K562 (cell line): Measurements from ENCODE around the gene WDR46. TPM values are rescaled to one million over a fixed set of nuclear protein-coding genes. Genes with fewer than 3 reads are reported as not detected.

ENCODE experiments used
- CXXC5 ChIP-seq: fragments of 250-450 bp; sonication (Bioruptor Pico); IDR thresholded peaks from 2 replicates; pipeline ENCODE4 v1.8.0; 2022; ENCODE audit warnings: inconsistent platforms, mild to moderate bottlenecking, moderate library complexity
- FOXP4 ChIP-seq: sonication (generic); formaldehyde crosslinking; IDR thresholded peaks from 2 replicates; pipeline ENCODE4 v1.8.0; 2022; ENCODE audit warnings: mild to moderate bottlenecking, missing genetic modification reagents, borderline replicate concordance
- PHF20 ChIP-seq: fragments of 450-650 bp; IDR thresholded peaks from 2 replicates; pipeline ENCODE4 v1.6.1; 2018; ENCODE audit not compliant: partially characterized antibody
- POLR2G ChIP-seq: fragments of 200-400 bp; formaldehyde crosslinking; IDR thresholded peaks from 2 replicates; pipeline ENCODE4 v1.6.1; 2017; ENCODE audit warnings: low read depth, mild to moderate bottlenecking, antibody characterized with exemption, low read length, moderate library complexity
- SIX5 ChIP-seq, 2 experiments: IDR thresholded peaks; 2 replicates each; pipeline ENCODE4 v1.6.1; 2011; ENCODE audit warnings: low read length in 2 of 2, borderline replicate concordance in 1 of 2, low read depth in 1 of 2, mild to moderate bottlenecking in 1 of 2, moderate library complexity in 1 of 2; ENCODE audit not compliant: insufficient read depth in 1 of 2
- UBTF ChIP-seq, 2 experiments: IDR thresholded peaks; 2 replicates each; pipeline ENCODE4 v1.6.1; 2012; ENCODE audit warnings: improper control_type of control experiment in 2 of 2, low read depth in 2 of 2, low read length in 2 of 2, borderline replicate concordance in 1 of 2
- ZBTB8A ChIP-seq: fragments of 450-650 bp; IDR thresholded peaks from 2 replicates; pipeline ENCODE4 v1.6.1; 2018; ENCODE audit warnings: mild to moderate bottlenecking, moderate library complexity; ENCODE audit not compliant: partially characterized antibody
- polyA plus RNA-seq, 8 experiments: library from polyadenylated mRNA; depleted of rRNA in 4 of 8; stranded (reverse) in 5 of 8; unstranded in 3 of 8; fragments of >200 nt; fragmentation: Nextera tagmentation in 2 of 8; fragmentation: Illumina TruSeq in 1 of 8; extraction: Ambion mirVana in 2 of 8; extraction: Trizol in 1 of 8; gene quantifications; 2 replicates each; pipeline versions ENCODE4 v1.2.1 to v1.2.3, GENCODE V29; 2011 to 2014; ENCODE audit warnings: inconsistent platforms in 1 of 8, missing spikeins in 1 of 8
- total RNA-seq, 7 experiments: library from RNA; depleted of rRNA in 6 of 7; stranded (reverse); fragments of >200 nt in 6 of 7; fragmentation: Illumina TruSeq in 2 of 7; extraction: Trizol in 2 of 7; gene quantifications; 2 replicates each; pipeline versions ENCODE4 v1.2.1 to v1.2.3, GENCODE V29; 2011 to 2021; ENCODE audit warnings: low replicate concordance in 1 of 7

Gene WDR46
- total and polyA plus RNA-seq, 9 of the 15 experiments (the other 6 are each of a cell fraction or from before 2014, with no cell fraction given): 8.9 to 146 (median 93.1) TPM

- TF ChIP-seq SIX5 (IDR thresholded peaks at IDR 0.05; ENCODE audit: borderline replicate concordance in 1 of 2, insufficient read depth in 1 of 2, low read depth in 1 of 2, low read length in 2 of 2) (no peak), CXXC5 (CRISPR knock-in tag) (peak; percentile 63), UBTF (IDR thresholded peaks at IDR 0.05; ENCODE audit: borderline replicate concordance in 1 of 2, low read depth in 2 of 2, low read length in 2 of 2) (no peak), POLR2G (0 out of 2 replicates have a peak, but pooled peaks have one; percentile 28), FOXP4 (no peak), ZBTB8A (no peak), PHF20 (no peak)
- TF ChIP-seq, all 486 proteins: peak for 57
These were observed 31.5 kb upstream of the WDR46 start (continued) for GRCh38 chr6:33320315-33321181.
